Lower leg skin (tissue), 4 donors: Measurements from ENCODE around the gene ARHGDIG. TPM values are rescaled to one million over a fixed set of nuclear protein-coding genes. Genes with fewer than 3 reads are reported as not detected.

Experiments
- DNase-seq, 2 donors: peaks; one replicate each; pipeline ENCODE4 v3.0.0-alpha.2; 2019; ENCODE audit warnings: low spot score in 2 of 2
- H3K4me3 ChIP-seq: fragments of 200-600 bp; sonication (generic); 2 replicates; pipeline ENCODE4 v1.5.1; 2017; ENCODE audit warnings: mild to moderate bottlenecking, low read depth; ENCODE audit not compliant: poor library complexity, severe bottlenecking
- POLR2A ChIP-seq, 2 donors: fragments of 450-650 bp; IDR thresholded peaks; one replicate each; pipeline ENCODE4 v1.6.1; 2016 to 2017; ENCODE audit warnings: antibody characterized with exemption in 2 of 2, mild to moderate bottlenecking in 1 of 2, moderate library complexity in 1 of 2
- WGBS, 2 donors: methylation state at CpG; one replicate each; pipeline ENCODE4 v1.1.5; 2018; 5-methylcytosine and 5-hydroxymethylcytosine counted together
- intact Hi-C: fragments of 100-400 bp; cut with DNase I; formaldehyde crosslinking; loops from one replicate; pipeline ENCODE4 v1.15.0; 2023; ENCODE audit warnings: low total_unique reads
- total RNA-seq, 4 donors: library from RNA; depleted of rRNA; stranded (reverse); fragments of >200 nt; gene quantifications; one replicate each; pipeline ENCODE4 v1.1.0, GENCODE V29; 2016
- TF ChIP-seq, protein P1 (sequence below), 3 donors: fragments of 450-650 bp; IDR thresholded peaks; one replicate each; pipeline ENCODE4 v1.5.1; 2016; ENCODE audit warnings: antibody characterized with exemption in 3 of 3, mild to moderate bottlenecking in 3 of 3, moderate library complexity in 2 of 3

ARHGDIG gene
- total RNA-seq, 4 donors from 2014 or later: not detected

DNA sequence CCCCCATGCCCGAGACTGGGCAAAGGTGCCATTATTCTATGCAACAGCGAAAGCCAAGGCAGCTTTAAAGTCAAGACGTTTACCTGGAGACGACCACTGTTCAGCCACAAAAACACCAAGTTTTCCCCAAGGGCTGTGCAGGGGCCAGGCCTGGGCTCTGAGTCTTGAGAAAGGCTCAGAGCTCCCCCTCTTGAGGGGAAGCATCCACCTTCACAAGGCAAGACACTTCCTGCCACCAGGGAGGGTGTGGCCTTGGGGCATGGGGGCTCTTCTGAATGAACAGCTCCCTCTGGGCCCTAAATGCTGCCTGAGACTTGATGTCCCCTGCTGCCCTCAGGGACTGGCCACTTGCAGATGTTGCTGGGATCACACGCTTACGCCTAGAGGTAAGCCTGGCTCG is 29.1 kb downstream of the ARHGDIG start:
- intact Hi-C loops: no loop called here
- 78 to 85% methylated on average over 7 of the region's 7 CpGs for WGBS, 2 donors
- no peak overlapping the region for H3K4me3 ChIP-seq
- no peak for TF ChIP-seq POLR2A (IDR thresholded peaks at IDR 0.05)
- TF ChIP-seq, protein P1, sequence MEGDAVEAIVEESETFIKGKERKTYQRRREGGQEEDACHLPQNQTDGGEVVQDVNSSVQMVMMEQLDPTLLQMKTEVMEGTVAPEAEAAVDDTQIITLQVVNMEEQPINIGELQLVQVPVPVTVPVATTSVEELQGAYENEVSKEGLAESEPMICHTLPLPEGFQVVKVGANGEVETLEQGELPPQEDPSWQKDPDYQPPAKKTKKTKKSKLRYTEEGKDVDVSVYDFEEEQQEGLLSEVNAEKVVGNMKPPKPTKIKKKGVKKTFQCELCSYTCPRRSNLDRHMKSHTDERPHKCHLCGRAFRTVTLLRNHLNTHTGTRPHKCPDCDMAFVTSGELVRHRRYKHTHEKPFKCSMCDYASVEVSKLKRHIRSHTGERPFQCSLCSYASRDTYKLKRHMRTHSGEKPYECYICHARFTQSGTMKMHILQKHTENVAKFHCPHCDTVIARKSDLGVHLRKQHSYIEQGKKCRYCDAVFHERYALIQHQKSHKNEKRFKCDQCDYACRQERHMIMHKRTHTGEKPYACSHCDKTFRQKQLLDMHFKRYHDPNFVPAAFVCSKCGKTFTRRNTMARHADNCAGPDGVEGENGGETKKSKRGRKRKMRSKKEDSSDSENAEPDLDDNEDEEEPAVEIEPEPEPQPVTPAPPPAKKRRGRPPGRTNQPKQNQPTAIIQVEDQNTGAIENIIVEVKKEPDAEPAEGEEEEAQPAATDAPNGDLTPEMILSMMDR (IDR thresholded peaks at IDR 0.05): no peak
- no peak for DNase-seq

GRCh38 chr16:311725-312124 is 31.3 kb downstream of the ARHGDIG start:
- 94 to 97% methylated on average over 15 of the region's 15 CpGs for WGBS, 2 donors
- intact Hi-C loops: no loop called here
- no peak overlapping the region for H3K4me3 ChIP-seq
- no peak for DNase-seq
- TF ChIP-seq, protein P1 (IDR thresholded peaks at IDR 0.05): no peak
- TF ChIP-seq POLR2A (IDR thresholded peaks at IDR 0.05): no peak

DNA sequence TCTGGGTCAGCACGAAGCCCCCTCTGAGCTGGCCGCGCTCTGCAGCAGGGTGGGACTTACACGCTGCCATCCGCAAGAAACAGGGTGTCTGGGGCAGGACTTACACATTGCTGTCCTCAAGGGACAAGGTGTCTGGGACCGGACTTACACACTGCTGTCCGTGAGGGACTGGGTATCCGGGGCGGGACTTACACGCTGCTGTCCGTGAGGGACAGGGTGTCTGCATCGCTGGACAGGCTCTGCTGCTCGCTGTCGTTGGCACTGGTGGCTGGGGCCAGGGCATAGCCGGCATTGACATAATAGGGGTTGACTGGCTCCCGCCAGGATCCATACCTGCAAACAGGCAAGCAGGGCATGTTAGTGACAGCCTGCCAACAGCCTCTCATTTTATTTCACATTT is 34.0 kb downstream of the ARHGDIG start:
- intact Hi-C loops: no loop called here
- no peak for TF ChIP-seq POLR2A (IDR thresholded peaks at IDR 0.05)
- TF ChIP-seq, protein P1 (IDR thresholded peaks at IDR 0.05): no peak
- no peak for DNase-seq
- no peak overlapping the region for H3K4me3 ChIP-seq
- 90 to 95% methylated on average over 10 to 16 of the region's 16 CpGs for WGBS, 2 donors

- intact Hi-C loops: no loop called here
- 68 to 74% methylated on average over 14 of the region's 14 CpGs for WGBS, 2 donors
- no peak for TF ChIP-seq POLR2A (IDR thresholded peaks at IDR 0.05)
- TF ChIP-seq, protein P1 (IDR thresholded peaks at IDR 0.05): no peak
- no peak overlapping the region for H3K4me3 ChIP-seq
- no peak for DNase-seq
Observed at GRCh38 chr16:314795-315299, 34.5 kb downstream of the ARHGDIG start.

DNA sequence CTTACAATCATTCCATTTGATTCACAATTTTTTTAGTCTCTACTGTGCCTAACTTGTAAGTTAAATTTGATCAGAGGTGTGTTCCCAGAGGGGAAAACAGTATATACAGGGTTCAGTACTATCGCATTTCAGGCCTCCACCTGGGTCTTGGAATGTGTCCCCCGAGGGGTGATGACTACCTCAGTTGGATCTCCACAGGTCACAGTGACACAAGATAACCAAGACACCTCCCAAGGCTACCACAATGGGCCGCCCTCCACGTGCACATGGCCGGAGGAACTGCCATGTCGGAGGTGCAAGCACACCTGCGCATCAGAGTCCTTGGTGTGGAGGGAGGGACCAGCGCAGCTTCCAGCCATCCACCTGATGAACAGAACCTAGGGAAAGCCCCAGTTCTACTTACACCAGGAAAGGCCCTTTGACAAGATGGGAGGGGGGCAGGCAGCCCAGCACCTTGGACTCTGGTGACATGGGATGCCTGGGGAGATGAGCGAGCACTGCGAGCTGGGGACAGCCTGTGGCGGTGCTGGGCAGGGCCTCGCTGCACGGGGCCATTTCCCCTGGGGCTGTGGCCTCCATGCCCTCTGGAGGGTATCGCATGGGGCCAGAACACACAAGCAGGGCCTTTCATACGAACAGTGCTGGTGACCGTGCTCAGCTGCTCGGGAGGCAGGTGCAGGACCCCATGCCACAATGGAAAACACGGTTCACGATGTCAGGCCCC is 36.5 kb downstream of the ARHGDIG start:
- no peak overlapping the region for H3K4me3 ChIP-seq
- intact Hi-C loops: no loop called here
- TF ChIP-seq, protein P1 (IDR thresholded peaks at IDR 0.05): no peak
- no peak for TF ChIP-seq POLR2A (IDR thresholded peaks at IDR 0.05)
- 86 to 88% methylated on average over 13 to 16 of the region's 19 CpGs for WGBS, 2 donors
- DNase-seq: no peak
